Neural crest cell (in vitro differentiated cells): Measurements from ENCODE around the gene SLC4A2. TPM values are rescaled to one million over a fixed set of nuclear protein-coding genes. Genes with fewer than 3 reads are reported as not detected.
A peak's percentile ranks its signal among the peaks of the same experiment; 100 is the strongest.

Experiments
- DNase-seq: peaks from one replicate; pipeline ENCODE4 v3.0.0; 2021; ENCODE audit warnings: low read depth, mixed read lengths, low spot score
- H3K27ac Mint-ChIP-seq: one replicate; pipeline ENCODE4 v1.8.0; 2021; ENCODE audit warnings: mild to moderate bottlenecking, mixed read lengths; ENCODE audit not compliant: unreplicated experiment
- H3K27me3 Mint-ChIP-seq: 2 replicates; pipeline ENCODE4 v1.8.0; 2021; ENCODE audit warnings: low read depth, mild to moderate bottlenecking, mixed read lengths
- H3K36me3 Mint-ChIP-seq: 2 replicates; pipeline ENCODE4 v1.8.0; 2021; ENCODE audit warnings: low read depth, mild to moderate bottlenecking, mixed read lengths
- H3K4me1 Mint-ChIP-seq: 2 replicates; pipeline ENCODE4 v1.8.0; 2021; ENCODE audit warnings: mixed read lengths
- H3K4me3 Mint-ChIP-seq: one replicate; pipeline ENCODE4 v1.8.0; 2021; ENCODE audit warnings: mild to moderate bottlenecking, mixed read lengths
- H3K9me3 Mint-ChIP-seq: 2 replicates; pipeline ENCODE4 v1.8.0; 2021; ENCODE audit warnings: mixed read lengths
- CTCF ChIP-seq: fragments of 200-600 bp; sonication (generic); conservative IDR thresholded peaks from 2 replicates; pipeline ENCODE4 v1.5.0; 2021; ENCODE audit warnings: antibody characterized with exemption, mild to moderate bottlenecking
- total RNA-seq: library from RNA; stranded (reverse); gene quantifications from 2 replicates; pipeline ENCODE4 v1.2.1, GENCODE V29; 2021

The SLC4A2 gene
- total RNA-seq, 1 donor from 2014 or later, result 139 TPM

GRCh38 chr7:151015967-151016366 lies 43.4 kb upstream of the SLC4A2 start:
- H3K4me3 Mint-ChIP-seq, result no peak overlapping the region
- no peaks in the 10 kb centered on the region for H3K9me3 Mint-ChIP-seq
- peaks cover 23% of the 10 kb centered on the region for H3K27me3 Mint-ChIP-seq
- peaks cover 60% of the 10 kb centered on the region for H3K4me1 Mint-ChIP-seq
- TF ChIP-seq CTCF, result no peak
- H3K36me3 Mint-ChIP-seq, result no peaks in the 10 kb centered on the region
- no peak overlapping the region for H3K27ac Mint-ChIP-seq
- no peak for DNase-seq

GRCh38 chr7:151016505-151016904 lies 42.9 kb upstream of the SLC4A2 start:
- TF ChIP-seq CTCF, result no peak
- no peak overlapping the region for H3K4me3 Mint-ChIP-seq
- no peak overlapping the region for H3K27ac Mint-ChIP-seq
- no peak for DNase-seq
- peaks cover 61% of the 10 kb centered on the region for H3K4me1 Mint-ChIP-seq
- no peaks in the 10 kb centered on the region for H3K36me3 Mint-ChIP-seq
- peaks cover 23% of the 10 kb centered on the region for H3K27me3 Mint-ChIP-seq
- no peaks in the 10 kb centered on the region for H3K9me3 Mint-ChIP-seq

GRCh38 chr7:151016942-151017341 lies 42.4 kb upstream of the SLC4A2 start:
- Mint-ChIP-seq H3K36me3 (no peaks in the 10 kb centered on the region), H3K27me3 (peaks cover 23% of the 10 kb centered on the region), H3K27ac (no peak overlapping the region), H3K4me3 (peak overlapping the region; percentile 79), H3K9me3 (no peaks in the 10 kb centered on the region), H3K4me1 (peaks cover 58% of the 10 kb centered on the region)
- no peak for DNase-seq
- no peak for TF ChIP-seq CTCF

GRCh38 chr7:151017370-151017952 lies 41.9 kb upstream of the SLC4A2 start:
- DNase-seq, result no peak
- H3K36me3 Mint-ChIP-seq, result no peaks in the 10 kb centered on the region
- no peak for TF ChIP-seq CTCF
- peak overlapping the region; percentile 79 for H3K4me3 Mint-ChIP-seq
- H3K27ac Mint-ChIP-seq, result no peak overlapping the region
- peaks cover 53% of the 10 kb centered on the region for H3K4me1 Mint-ChIP-seq
- H3K27me3 Mint-ChIP-seq, result peaks cover 22% of the 10 kb centered on the region
- H3K9me3 Mint-ChIP-seq, result no peaks in the 10 kb centered on the region

GRCh38 chr7:151017953-151018420 lies 41.4 kb upstream of the SLC4A2 start:
- DNase-seq, result peak; percentile 97
- Mint-ChIP-seq H3K4me1 (peaks cover 48% of the 10 kb centered on the region), H3K36me3 (no peaks in the 10 kb centered on the region), H3K9me3 (no peaks in the 10 kb centered on the region), H3K27me3 (peaks cover 16% of the 10 kb centered on the region), H3K4me3 (peak overlapping the region; percentile 79), H3K27ac (peak overlapping the region; percentile 81)
- peak; percentile 94 for TF ChIP-seq CTCF
